Liver (tissue), 3 donors: ENCODE results near the gene KLK1.

Source experiments
- CTCF ChIP-seq: fragments of 150-350 bp; IDR thresholded peaks from 2 replicates; pipeline ENCODE4 v1.5.1; 2017; ENCODE audit warnings: improper control_type of control experiment, low read depth, low read length; ENCODE audit not compliant: missing input control
- GABPA ChIP-seq, 2 donors: IDR thresholded peaks in 1 of 2; conservative IDR thresholded peaks in 1 of 2; 2 replicates each; pipeline ENCODE4 v1.6.1; 2016; ENCODE audit warnings: antibody characterized with exemption in 2 of 2, mild to moderate bottlenecking in 1 of 2, moderate library complexity in 1 of 2
- JUND ChIP-seq, 2 donors: IDR thresholded peaks; 2 replicates each; pipeline ENCODE4 v1.6.1; 2016; ENCODE audit warnings: antibody characterized with exemption in 2 of 2
- donor health status: healthy.
- donor health status: healthy.

- no peak for TF ChIP-seq JUND (IDR thresholded peaks at IDR 0.05)
- TF ChIP-seq CTCF: no peak
- TF ChIP-seq GABPA (IDR thresholded peaks at IDR 0.05 in 1 of 2, conservative IDR thresholded peaks at IDR 0.05 in 1 of 2): no peak
Measured at GRCh38 chr19:50843701-50844221, 20.2 kb upstream of the KLK1 start.
